GM15510 (cell line): ENCODE measurements around the gene CPEB4.

Experiments used
- POLR2A ChIP-seq: IDR thresholded peaks from 3 replicates; pipeline ENCODE4 v1.6.1; 2011; ENCODE audit warnings: borderline replicate concordance; ENCODE audit not compliant: insufficient read length; ENCODE audit errors: extremely low read depth

Gene CPEB4

DNA sequence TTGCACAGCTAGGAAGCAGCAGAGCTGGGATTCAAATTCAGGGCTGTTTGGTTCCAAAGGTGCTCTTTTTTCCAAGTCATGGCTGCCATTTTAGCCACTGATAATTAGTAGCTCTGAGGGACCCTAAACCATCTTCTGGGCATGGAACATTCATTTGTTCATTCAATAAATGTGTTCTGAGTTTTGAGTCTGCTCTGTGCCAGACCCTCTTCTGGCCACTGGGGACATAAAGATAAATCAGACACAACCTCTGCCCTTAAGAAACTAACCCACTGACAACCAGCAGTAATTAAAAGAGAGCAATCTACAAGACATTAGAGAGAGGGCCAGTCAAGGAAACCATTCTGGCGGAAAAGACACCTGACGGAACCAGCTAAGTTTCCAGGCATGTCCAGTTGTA, 2.0 kb upstream of the CPEB4 start:
- no peak for TF ChIP-seq POLR2A

DNA sequence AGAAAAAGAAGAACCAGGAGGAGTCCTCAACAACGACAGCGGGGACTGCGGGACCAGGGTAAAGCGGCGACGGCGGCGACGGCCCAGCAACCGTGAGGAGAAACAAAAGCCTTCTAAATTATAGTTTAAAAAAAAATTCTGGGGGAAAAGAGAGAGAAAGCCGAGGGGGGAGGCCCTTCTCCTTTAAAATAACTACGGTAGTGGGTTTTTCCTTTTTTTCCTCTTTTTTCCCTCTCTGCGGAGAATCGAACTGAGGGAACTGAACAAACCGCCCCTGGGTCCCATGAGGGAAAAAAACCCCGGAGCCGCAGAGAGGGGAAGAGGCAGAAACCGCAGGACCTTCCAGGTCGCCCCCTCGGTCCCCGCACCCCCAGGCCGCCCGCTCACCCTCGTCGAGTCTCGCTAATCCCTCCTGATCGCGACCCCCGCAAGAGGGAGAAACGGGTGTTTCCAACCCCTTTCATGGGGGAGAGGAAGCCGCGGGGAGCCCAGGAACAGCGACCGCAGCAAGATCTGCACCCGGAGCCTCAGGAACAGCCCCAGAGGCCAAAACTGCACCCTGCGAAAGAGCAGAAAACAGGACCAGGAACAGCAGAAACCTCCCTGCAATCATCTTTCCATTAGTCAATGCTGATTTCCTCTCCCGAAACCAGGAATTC, 453 bp downstream of the CPEB4 start:
- no peak for TF ChIP-seq POLR2A

DNA sequence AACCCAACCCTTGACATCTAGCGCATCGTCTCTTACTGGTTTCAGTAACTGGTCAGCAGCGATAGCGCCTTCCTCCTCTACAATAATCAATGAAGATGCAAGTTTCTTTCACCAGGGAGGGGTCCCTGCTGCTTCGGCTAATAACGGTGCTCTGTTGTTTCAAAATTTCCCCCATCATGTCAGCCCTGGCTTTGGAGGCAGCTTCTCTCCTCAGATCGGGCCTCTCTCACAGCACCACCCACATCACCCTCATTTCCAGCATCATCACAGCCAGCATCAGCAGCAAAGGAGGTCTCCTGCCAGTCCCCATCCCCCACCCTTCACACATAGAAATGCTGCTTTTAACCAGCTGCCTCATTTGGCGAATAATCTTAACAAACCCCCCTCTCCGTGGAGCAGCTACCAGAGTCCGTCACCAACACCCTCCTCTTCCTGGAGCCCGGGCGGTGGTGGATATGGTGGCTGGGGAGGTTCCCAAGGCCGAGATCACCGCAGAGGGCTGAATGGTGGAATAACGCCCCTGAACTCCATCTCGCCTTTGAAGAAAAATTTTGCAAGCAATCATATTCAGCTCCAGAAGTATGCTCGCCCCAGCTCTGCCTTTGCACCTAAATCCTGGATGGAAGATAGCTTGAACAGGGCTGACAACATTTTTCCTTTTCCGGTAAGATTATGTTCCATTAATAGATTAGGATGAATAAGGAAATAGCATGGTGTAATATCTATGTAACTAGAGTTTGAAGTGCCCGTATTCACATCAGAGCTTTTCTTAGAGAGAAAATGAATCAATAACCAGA, 2.2 kb downstream of the CPEB4 start:
- no peak for TF ChIP-seq POLR2A

DNA sequence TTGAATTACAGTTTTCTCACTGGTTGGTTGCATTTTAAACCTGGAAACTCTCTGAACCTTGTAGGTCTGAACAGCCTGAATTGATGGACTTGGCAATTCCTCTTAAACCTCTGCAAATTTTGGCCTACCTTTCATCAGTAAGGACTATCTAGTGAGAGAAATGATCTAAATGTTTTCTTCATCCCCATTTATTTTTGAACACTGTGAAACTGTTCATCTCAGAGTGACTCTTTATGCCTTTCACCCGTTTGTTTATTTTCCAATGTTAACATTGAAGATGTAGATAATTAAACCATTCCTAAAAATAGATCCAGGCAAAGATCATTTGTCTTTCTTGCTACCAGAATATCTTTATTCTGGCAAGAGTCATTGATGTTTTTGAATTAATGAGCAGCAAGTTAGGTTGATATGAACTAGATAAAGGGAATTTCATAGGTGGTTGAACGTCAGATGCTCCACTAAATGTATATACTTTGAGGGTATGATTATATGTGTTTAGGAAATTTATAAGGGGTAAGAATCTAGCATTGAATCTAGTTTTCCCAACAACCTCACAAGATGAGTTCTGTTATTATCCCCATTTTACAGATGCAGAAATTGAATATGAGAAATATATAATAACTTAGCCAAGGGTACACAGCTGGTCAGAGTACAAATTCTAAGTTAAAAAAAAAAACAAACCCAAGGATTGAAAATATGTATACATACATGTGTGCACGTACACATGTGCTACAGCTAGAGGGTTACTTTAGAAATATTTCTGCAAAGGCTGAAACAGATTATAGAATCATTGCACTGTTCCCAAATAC, 3.4 kb downstream of the CPEB4 start:
- TF ChIP-seq POLR2A, result no peak

DNA sequence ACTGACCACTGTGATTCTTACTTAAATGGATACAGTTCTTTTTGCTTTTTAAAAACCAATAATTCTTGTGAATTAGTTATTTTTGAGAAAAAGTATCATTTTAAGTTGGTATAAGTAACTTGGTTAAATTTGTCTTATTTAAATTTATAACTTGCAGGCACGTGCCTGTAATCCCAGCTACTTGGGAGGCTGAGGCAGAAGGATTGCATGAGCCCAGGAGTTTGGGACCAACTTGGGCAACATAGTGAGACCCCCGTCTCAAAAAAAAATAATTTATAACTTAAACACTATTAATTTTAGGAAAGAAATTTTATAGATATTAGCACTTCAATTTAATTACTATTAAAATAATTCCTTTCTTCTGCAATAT, 5.0 kb downstream of the CPEB4 start:
- TF ChIP-seq POLR2A, result no peak

DNA sequence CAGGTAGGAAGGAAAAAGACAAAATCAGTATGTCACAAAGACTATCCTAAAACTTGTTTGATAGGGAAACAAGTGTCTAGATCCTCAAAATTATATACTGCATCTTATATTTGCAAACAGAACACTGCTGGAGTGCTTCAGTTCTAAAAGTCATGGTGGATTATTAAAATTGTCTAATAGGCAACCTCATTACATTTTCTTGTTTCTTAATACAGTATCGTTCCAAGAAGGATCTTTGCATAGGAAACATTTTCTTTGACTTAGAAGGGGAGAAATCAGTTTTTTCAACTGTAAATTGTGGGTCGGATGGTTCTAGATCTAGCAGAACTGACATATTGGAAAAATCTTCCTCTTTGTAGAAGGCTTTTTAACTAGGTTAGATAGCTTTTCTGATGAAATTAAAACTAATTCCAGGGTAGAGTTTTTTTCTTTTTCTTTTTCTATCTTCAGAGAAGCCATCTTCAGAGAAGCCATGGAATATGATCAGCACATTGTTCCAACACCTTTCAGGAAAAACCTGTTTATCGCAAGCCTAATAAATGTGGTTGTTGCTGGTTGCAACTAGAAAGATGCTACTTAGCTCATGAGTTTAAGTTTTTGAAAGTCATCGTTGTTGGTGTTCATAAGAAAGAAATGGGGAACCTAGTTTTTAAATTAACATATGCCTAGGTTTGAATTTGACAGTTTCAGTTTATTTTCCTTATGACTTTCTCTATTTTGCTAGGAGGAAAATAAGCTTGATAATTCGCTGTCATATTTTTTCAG, 7.4 kb downstream of the CPEB4 start:
- no peak for TF ChIP-seq POLR2A

DNA sequence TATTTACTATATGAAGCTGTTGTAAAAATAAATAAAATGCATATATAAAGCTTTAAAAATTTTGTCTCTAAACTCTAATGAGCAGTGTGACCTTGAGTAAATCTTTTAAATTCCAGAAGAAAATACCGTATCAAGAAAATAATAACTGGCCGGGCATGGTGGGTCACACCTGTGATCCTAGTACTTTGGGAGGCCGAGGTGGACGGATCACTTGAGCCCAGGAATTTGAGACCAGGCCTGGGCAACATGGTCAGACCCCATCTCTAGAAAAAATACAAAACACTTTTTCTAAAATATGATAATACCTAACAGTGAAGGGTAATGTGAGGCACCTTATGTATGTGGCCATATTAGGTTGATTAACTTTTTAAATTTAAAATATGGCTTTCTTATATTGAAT, 8.5 kb downstream of the CPEB4 start:
- TF ChIP-seq POLR2A, result no peak

DNA sequence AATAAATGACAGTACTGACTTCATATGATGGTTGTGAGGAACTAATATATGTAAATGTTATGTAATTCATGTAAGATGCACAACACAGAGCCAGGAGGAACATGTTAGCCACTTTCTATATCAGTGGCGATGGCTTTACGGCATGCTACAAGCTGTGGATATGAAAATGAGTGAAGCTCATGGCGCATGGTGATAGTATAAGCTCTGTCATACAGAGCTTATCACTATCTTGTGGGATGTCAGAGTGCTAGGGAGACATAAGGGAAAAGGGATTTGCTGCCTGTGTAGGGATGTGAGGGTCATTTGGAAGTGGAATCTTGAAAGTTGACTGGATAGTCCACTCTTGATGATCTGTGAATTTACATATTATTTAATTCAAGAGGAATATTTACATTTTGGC, 13.6 kb downstream of the CPEB4 start:
- no peak for TF ChIP-seq POLR2A

DNA sequence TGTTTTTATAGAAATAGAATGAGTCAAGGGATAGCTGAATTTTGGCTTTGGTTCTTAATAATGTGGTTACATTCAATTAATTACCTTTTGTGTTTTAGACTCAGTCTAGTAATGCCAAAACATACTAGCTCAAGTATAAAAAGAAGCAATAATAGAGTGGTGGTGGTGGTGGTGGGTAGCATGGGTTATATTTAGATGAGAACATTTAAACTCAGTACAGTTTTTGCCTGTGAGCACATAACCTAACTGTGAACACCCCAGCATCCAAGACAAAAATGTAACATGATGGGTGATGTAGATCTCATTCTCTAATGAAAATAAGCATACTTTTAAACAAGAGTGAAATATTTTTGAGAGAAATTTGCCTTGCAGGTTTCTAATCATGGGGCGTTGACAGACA, 14.2 kb downstream of the CPEB4 start:
- no peak for TF ChIP-seq POLR2A

DNA sequence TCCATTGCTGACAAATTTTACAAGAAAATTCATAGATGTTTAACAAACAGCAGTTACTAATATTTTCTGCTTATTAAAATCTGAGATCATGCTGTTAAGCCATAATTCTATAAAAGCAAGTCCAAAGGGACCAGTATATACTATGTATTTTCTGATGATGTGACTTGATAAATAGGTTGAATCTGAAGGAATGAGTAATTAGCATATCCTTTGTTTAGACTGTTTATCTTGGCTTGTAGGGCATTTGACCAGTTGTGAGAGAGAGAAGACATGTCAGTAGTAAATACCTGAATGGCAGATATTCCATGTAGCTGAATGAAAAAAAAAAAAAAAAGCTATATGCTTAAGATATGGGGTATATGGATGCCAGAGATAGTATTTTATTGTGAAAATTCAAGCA, 14.6 kb downstream of the CPEB4 start:
- TF ChIP-seq POLR2A, result no peak

DNA sequence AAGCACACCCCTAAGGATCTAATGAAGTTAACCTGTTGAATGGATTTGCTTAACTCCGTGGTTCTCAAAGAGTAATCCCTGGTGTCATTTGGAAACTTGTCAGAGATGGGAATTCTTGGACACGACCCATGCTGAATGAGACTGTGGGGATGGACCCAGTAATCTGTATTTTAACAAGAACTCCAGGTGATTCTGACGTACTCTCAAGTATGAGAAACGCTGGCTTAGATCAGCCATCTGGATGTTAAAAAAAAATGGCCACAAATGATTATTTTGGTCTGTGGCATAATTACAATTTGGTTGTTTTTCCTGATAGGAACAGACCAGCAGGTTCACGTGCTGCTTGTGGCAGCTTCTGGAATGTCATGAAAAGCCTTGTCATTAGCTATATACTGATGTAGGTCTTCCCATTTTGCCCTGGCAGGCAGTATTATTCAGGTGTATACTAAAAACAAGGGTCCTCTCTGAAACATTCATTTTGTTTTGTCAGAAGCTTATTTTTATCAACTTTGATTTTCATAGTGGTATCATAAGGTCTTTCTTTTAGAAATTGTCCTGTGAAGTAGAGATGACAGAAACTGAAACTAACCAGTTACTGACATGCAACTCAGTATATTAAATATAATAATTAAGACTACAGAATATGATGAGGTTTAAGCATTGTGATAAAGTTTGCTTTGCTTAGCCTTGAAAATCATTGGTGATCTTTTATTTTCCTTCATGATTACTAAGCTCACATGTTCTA, 15.4 kb downstream of the CPEB4 start:
- no peak for TF ChIP-seq POLR2A

DNA sequence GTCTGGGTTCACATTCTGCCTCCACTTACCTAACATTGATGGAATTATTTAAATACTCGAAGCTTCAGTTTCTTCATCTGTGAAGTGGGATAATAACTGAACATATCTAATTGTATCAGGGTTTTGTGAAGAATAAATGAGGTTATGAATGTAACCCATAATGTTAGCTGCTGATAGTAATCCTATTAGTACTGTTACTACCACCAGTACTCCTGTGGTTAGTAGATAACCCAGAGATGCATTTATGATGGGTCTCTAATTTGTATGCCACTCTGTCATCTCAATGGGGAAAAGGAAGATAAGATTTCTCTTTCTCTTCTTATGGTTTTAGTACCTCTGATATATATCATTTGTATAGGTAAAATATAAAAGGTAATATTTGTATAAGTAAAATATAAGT, 16.0 kb downstream of the CPEB4 start:
- TF ChIP-seq POLR2A, result no peak

DNA sequence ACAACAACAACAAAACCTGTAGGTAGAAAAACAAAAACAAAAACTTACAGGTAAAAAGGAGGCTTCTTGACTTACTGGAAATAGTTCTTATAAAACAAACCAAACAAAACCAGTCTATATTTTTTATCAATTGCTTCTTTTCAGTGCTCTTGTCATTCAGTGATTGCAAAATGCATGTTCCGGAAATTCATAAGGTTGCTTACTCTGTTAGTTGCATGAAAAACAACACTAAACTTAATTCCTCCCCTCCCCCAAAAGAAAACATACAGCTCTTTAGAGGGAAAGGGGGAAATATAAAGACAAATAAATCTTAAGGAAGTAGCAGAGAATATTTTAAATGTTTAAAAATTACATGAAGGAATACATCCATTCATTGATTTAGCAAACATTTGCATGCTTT, 19.1 kb downstream of the CPEB4 start:
- no peak for TF ChIP-seq POLR2A
